ENCODE data around the gene SGIP1.

DNA sequence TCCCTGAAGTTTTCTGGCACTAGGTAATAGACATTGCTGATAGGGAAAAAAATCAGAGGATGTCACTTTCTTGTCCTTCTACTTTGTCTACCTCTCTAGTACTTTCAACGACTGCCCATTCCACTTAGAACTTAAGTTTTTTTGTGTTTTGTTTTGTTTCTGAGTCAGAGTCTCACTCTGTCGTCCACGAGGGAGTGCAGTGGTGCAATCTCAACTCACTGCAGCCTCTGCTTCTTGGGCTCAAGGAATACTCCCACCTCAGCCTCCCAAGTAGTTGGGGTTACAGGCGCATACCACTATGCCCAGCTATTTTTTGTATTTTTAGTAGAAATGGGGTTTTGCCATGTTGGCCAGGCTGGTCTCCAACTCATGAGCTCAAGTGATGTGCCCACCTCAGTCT, 79.2 kb downstream of the SGIP1 start:
- TF ChIP-seq, protein P1, sequence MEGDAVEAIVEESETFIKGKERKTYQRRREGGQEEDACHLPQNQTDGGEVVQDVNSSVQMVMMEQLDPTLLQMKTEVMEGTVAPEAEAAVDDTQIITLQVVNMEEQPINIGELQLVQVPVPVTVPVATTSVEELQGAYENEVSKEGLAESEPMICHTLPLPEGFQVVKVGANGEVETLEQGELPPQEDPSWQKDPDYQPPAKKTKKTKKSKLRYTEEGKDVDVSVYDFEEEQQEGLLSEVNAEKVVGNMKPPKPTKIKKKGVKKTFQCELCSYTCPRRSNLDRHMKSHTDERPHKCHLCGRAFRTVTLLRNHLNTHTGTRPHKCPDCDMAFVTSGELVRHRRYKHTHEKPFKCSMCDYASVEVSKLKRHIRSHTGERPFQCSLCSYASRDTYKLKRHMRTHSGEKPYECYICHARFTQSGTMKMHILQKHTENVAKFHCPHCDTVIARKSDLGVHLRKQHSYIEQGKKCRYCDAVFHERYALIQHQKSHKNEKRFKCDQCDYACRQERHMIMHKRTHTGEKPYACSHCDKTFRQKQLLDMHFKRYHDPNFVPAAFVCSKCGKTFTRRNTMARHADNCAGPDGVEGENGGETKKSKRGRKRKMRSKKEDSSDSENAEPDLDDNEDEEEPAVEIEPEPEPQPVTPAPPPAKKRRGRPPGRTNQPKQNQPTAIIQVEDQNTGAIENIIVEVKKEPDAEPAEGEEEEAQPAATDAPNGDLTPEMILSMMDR (conservative IDR thresholded peaks at IDR 0.05; ENCODE audit: low read depth, low read length), result no peak
- no peak for TF ChIP-seq EZH2 (IDR thresholded peaks at IDR 0.05; ENCODE audit: low read length, unreplicated experiment)

All from PC-3 (cell line).